Ascending aorta (tissue), 2 donors: ENCODE measurements around the gene ARL10. TPM values are rescaled to one million over a fixed set of nuclear protein-coding genes. Genes with fewer than 3 reads are reported as not detected.
"Not testable (repeated sequence)": the region's sequence is repeated elsewhere in the genome, so short reads cannot be mapped to it uniquely, and the experiment has no call there.

Experiments used
- DNase-seq, 2 donors: peaks; one replicate each; pipeline ENCODE4 v3.0.0-alpha.2; 2019; ENCODE audit warnings: low spot score in 2 of 2
- H3K27ac ChIP-seq, 2 donors: fragments of 200-600 bp; sonication (generic); one replicate each; pipeline ENCODE4 v1.5.1; 2016 to 2017; ENCODE audit warnings: mild to moderate bottlenecking in 1 of 2
- H3K27me3 ChIP-seq: fragments of 200-600 bp; sonication (generic); one replicate; pipeline ENCODE4 v1.5.1; 2017
- H3K36me3 ChIP-seq, 2 donors: fragments of 200-600 bp; sonication (generic); one replicate each; pipeline ENCODE4 v1.5.1; 2016
- H3K4me1 ChIP-seq, 2 donors: fragments of 200-600 bp; sonication (generic); one replicate each; pipeline ENCODE4 v1.5.1; 2016 to 2017; ENCODE audit warnings: mild to moderate bottlenecking in 1 of 2
- H3K4me3 ChIP-seq, 2 donors: fragments of 200-600 bp; sonication (generic); one replicate each; pipeline ENCODE4 v1.5.1; 2016 to 2017; ENCODE audit warnings: mild to moderate bottlenecking in 1 of 2
- H3K9me3 ChIP-seq, 2 donors: fragments of 200-600 bp; sonication (generic); one replicate each; pipeline ENCODE4 v1.5.1; 2016
- CTCF ChIP-seq, 3 experiments: fragments of 200-600 bp in 2 of 3; fragments of 450-650 bp in 1 of 3; sonication (generic) in 2 of 3; IDR thresholded peaks; one replicate each; pipeline ENCODE4 v1.5.1; 2016 to 2019; ENCODE audit warnings: antibody characterized with exemption in 3 of 3, mild to moderate bottlenecking in 1 of 3, moderate library complexity in 1 of 3
- intact Hi-C: fragments of 100-400 bp; cut with DNase I; formaldehyde crosslinking; loops from one replicate; pipeline ENCODE4 v1.15.1; 2023
- total RNA-seq: library from RNA; depleted of rRNA; stranded (reverse); fragments of >200 nt; gene quantifications from one replicate; pipeline ENCODE4 v1.1.0, GENCODE V29; 2016

Gene ARL10
- total RNA-seq, 1 donor from 2014 or later = 2.7 TPM

DNA sequence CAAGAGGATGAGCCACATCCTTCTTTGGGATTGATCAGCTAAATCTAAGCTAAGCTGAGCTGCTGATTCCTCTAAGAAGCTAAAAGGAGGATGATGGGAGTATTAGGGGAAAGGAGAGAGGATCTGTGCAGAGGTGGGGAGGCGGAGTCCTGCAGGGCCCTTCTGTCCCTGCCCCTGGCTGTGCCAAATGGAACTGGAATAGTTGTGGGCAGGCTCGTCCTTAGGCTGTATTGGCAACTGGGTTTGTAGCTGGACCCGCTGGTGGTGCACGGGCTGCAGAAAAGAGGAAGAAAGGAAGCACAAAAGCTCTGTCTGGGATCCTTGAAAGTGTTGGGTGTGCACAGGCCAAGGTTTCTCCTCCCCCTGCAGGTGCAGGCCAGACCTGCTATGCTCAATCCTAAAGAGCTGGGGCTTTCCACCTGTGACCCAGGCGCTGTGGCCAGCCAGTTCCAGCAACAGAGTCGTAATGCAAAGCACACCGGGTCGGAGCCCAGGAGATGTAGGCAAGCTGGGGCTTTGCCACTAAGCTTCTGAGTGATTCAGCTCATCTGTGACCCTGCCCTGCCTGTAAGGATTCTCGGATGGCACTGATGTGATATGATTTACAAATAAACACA, 41.3 kb downstream of the ARL10 start:
- DNase-seq = peak in 1 of 2 donors; percentile 38
- peaks cover 32 to 59% of the 10 kb centered on the region in 2 donors for H3K36me3 ChIP-seq
- H3K4me1 ChIP-seq = no peaks in the 10 kb centered on the region
- TF ChIP-seq CTCF (IDR thresholded peaks at IDR 0.05) = no peak
- H3K4me3 ChIP-seq = no peak overlapping the region
- no peak overlapping the region for H3K27ac ChIP-seq
- intact Hi-C loops = no loop called here
- H3K9me3 ChIP-seq = no peaks in the 10 kb centered on the region
- no peaks in the 10 kb centered on the region for H3K27me3 ChIP-seq

- H3K27ac ChIP-seq = no peak overlapping the region
- no peak for TF ChIP-seq CTCF (IDR thresholded peaks at IDR 0.05)
- intact Hi-C loops = no loop called here
- peaks cover 32 to 59% of the 10 kb centered on the region in 2 donors for H3K36me3 ChIP-seq
- no peak overlapping the region for H3K4me3 ChIP-seq
- H3K4me1 ChIP-seq = no peaks in the 10 kb centered on the region
- no peaks in the 10 kb centered on the region for H3K27me3 ChIP-seq
- H3K9me3 ChIP-seq = no peaks in the 10 kb centered on the region
- peak in 1 of 2 donors; percentile 58 for DNase-seq
These were observed 42.4 kb downstream of the ARL10 start for GRCh38 chr5:176407456-176408251.

DNA sequence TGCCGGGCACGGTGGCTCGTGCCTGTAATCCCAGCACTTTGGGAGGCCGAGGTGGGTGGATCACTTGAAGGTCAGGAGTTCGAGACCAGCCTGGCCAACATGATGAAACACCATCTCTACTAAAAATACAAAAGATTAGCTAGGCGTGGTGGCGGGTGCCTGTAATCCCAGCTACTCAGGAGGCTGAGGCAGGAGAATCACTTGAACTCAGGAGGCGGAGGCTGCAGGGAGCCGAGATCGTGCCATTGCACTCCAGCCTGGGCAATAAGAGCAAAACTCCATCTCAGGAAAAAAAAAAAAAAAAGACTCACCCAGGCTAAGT, 42.9 kb downstream of the ARL10 start:
- intact Hi-C loops, H3K4me3 ChIP-seq, H3K27me3 ChIP-seq, DNase-seq, H3K4me1 ChIP-seq, H3K27ac ChIP-seq, H3K9me3 ChIP-seq: not testable (repeated sequence)
- H3K36me3 ChIP-seq = peaks cover 32 to 59% of the 10 kb centered on the region in 2 donors

DNA sequence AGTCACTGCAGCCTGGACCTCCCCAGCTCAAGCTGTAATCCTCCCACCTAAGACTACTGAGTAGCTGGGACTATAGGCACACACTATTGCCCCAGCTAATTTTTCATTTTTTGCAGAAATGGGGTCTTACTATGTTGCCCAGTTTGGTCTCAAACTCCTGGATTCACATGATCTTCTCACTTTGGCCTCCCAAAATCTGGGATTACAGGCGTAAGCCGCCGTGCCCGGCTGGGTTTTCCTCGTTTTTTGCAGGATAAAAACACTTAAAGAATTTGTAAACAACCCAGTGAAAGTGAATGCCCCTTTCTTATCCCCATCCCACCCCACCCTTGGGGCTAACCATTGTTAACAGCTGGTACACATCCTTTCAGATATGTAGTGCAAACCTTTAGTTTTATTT, 43.3 kb downstream of the ARL10 start:
- no peak overlapping the region for H3K27ac ChIP-seq
- H3K9me3 ChIP-seq = no peaks in the 10 kb centered on the region
- H3K4me1 ChIP-seq = peaks cover 0 to 4% of the 10 kb centered on the region in 2 donors
- intact Hi-C loops = no loop called here
- TF ChIP-seq CTCF (IDR thresholded peaks at IDR 0.05) = no peak
- peaks cover 32 to 59% of the 10 kb centered on the region in 2 donors for H3K36me3 ChIP-seq
- no peaks in the 10 kb centered on the region for H3K27me3 ChIP-seq
- no peak for DNase-seq
- H3K4me3 ChIP-seq = no peak overlapping the region

- TF ChIP-seq CTCF (IDR thresholded peaks at IDR 0.05) = no peak
- Histone ChIP-seq H3K27ac (no peak overlapping the region), H3K9me3 (no peaks in the 10 kb centered on the region), H3K36me3 (peaks cover 32 to 48% of the 10 kb centered on the region in 2 donors), H3K4me3 (no peak overlapping the region), H3K27me3 (no peaks in the 10 kb centered on the region), H3K4me1 (peaks cover 0 to 16% of the 10 kb centered on the region in 2 donors)
- intact Hi-C loops = no loop called here
- peak in 1 of 2 donors; percentile 53 for DNase-seq
These were observed 44.5 kb downstream of the ARL10 start for GRCh38 chr5:176409765-176410164.

- no peaks in the 10 kb centered on the region for H3K27me3 ChIP-seq
- no peak for TF ChIP-seq CTCF (IDR thresholded peaks at IDR 0.05)
- H3K4me3 ChIP-seq = no peak overlapping the region
- DNase-seq = no peak
- H3K9me3 ChIP-seq = no peaks in the 10 kb centered on the region
- intact Hi-C loops = no loop called here
- H3K27ac ChIP-seq = no peak overlapping the region
- peaks cover 31 to 41% of the 10 kb centered on the region in 2 donors for H3K36me3 ChIP-seq
- H3K4me1 ChIP-seq = peaks cover 0 to 24% of the 10 kb centered on the region in 2 donors
These were observed 45.3 kb downstream of the ARL10 start for GRCh38 chr5:176410486-176411180.
